ENCODE measurements around the gene SLC25A31. TPM values are rescaled to one million over a fixed set of nuclear protein-coding genes. Genes with fewer than 3 reads are reported as not detected.

Gene SLC25A31
- total RNA-seq, 4 donors from 2014 or later = not detected

DNA sequence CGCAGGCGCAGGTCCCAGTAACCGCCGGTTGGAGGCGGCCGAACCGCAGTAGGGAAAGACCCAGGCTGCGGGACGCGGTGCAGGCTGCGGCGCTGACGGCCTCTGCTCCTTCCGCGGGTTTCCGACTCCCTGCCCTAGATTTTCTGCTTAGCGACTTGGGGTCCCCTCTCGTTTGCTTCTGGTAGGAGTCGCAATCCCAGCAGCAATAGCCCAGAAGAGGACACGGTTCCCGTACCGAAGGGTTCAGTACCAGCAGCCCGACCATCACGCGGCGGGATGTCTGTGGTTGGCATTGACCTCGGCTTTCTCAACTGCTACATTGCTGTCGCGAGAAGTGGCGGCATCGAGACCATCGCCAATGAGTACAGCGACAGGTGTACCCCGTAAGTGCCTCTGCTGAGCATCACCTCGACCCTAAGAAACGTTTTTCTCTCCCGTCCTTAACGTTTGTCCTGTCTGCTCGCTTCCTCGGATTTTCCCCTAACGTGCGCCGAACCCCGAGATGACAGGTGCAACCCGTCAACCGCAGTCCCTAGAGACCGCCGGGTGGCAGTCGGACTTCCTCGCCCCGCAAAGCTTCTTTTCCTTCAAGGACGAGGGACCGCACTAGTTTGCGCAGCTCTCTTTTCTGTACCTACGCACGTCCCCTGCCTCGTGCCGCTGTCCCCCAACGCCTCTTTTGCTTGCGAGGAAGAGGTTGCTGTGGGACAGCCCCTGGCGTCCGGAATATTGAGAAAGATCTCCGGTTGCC lies 52.2 kb downstream of the SLC25A31 start, which contains the start of gene HSPA4L:
Gene HSPA4L, plus strand, starts transcription at position 48 of the 751 bp plus-strand sequence. Its CDS starts 229 bp downstream, at position 277.
- peaks cover 0 to 10% of the 10 kb centered on the region in 2 donors for H3K4me1 ChIP-seq
- in situ Hi-C loops (cut with MboI; ENCODE audit: low sequenced_read_pairs in 4 of 4) = loop anchor here in 2 of 4 donors (10.0 to 25.0 kb wide), 2 partner anchors 102 to 180 kb away; partner anchors contain the start of genes ABHD18 (in 1 of the 2), MFSD8 (in 1 of the 2) and PLK4 (in 1 of the 2)
- H3K27me3 ChIP-seq = no peaks in the 10 kb centered on the region
- peak; percentile 85 to 91 for ATAC-seq
- no peaks in the 10 kb centered on the region for H3K9me3 ChIP-seq
- peak within 1 kb of the TSS; percentile 68 to 96 (median 80) for H3K4me3 ChIP-seq
- peak within 1 kb of the TSS; percentile 67 to 80 (median 78) for H3K27ac ChIP-seq
- TF ChIP-seq, protein P1, sequence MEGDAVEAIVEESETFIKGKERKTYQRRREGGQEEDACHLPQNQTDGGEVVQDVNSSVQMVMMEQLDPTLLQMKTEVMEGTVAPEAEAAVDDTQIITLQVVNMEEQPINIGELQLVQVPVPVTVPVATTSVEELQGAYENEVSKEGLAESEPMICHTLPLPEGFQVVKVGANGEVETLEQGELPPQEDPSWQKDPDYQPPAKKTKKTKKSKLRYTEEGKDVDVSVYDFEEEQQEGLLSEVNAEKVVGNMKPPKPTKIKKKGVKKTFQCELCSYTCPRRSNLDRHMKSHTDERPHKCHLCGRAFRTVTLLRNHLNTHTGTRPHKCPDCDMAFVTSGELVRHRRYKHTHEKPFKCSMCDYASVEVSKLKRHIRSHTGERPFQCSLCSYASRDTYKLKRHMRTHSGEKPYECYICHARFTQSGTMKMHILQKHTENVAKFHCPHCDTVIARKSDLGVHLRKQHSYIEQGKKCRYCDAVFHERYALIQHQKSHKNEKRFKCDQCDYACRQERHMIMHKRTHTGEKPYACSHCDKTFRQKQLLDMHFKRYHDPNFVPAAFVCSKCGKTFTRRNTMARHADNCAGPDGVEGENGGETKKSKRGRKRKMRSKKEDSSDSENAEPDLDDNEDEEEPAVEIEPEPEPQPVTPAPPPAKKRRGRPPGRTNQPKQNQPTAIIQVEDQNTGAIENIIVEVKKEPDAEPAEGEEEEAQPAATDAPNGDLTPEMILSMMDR (IDR thresholded peaks at IDR 0.05 in 4 of 5, conservative IDR thresholded peaks at IDR 0.05 in 1 of 5) = peak; percentile 22 to 34 (median 31)
- TF ChIP-seq POLR2A (IDR thresholded peaks at IDR 0.05) = peak; percentile 36 to 73
- no peaks in the 10 kb centered on the region for H3K36me3 ChIP-seq
- DNase-seq = peak; percentile 46 to 74
- intact Hi-C loops (cut with DNase I; ENCODE audit: low total_unique reads) = loop anchor here (1.0 to 5.0 kb wide), 4 partner anchors 98 to 280 kb away; partner anchors contain the start of genes ABHD18, INTU, LARP1B and MFSD8

DNA sequence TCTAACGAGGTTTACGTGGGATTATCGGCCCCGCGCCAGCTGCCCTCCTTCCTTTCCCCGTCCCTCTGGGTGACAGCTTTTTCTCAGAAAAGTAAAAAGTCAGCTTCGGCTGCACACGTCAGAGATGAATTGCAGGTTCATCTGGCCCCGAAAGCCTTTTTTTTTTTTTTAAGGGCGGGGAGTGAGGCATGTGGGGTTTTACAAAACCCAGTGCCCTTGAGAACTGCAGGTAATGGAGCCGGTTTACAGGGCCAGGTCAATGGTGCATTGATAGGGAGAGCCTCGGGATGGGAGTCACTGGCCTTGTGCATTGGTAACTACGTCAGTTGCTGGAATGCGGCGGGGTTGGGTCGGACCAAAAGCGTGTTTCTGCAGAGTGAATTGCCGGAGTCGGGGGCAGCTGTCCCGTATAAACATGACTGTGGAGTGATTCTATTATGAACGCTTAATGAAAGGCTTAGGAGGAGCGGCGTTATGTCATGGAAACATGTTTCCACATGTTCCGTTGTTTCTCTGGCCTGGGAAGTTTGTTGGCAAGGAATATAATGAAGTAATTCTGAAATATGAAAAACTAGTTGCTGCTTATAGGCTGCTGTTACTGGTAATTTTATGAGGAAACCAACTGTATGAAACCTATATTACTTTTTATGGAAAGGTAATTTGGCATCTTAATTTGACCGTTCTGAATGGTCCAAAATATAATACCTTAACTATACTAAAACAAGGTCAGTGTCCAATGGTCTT lies 53.0 kb downstream of the SLC25A31 start:
- Histone ChIP-seq H3K4me1 (peaks cover 0 to 10% of the 10 kb centered on the region in 2 donors), H3K9me3 (no peaks in the 10 kb centered on the region), H3K4me3 (peak overlapping the region; percentile 68 to 96 (median 80)), H3K27ac (peak overlapping the region; percentile 67 to 80 (median 78)), H3K36me3 (no peaks in the 10 kb centered on the region), H3K27me3 (no peaks in the 10 kb centered on the region)
- in situ Hi-C loops (cut with MboI; ENCODE audit: low sequenced_read_pairs in 4 of 4) (loop anchor here in 2 of 4 donors (10.0 to 25.0 kb wide), 2 partner anchors 102 to 179 kb away; partner anchors contain the start of genes ABHD18 (in 1 of the 2), MFSD8 (in 1 of the 2) and PLK4 (in 1 of the 2)), intact Hi-C loops (cut with DNase I; ENCODE audit: low total_unique reads) (loop anchor here (2.0 to 5.0 kb wide), 3 partner anchors 98 to 279 kb away; partner anchors contain the start of genes INTU, LARP1B and PLK4)
- peak; percentile 29 to 31 for DNase-seq
- TF ChIP-seq, protein P1 (IDR thresholded peaks at IDR 0.05 in 4 of 5, conservative IDR thresholded peaks at IDR 0.05 in 1 of 5) = no peak
- TF ChIP-seq POLR2A (IDR thresholded peaks at IDR 0.05) = no peak
- ATAC-seq = peak; percentile 22 to 43

DNA sequence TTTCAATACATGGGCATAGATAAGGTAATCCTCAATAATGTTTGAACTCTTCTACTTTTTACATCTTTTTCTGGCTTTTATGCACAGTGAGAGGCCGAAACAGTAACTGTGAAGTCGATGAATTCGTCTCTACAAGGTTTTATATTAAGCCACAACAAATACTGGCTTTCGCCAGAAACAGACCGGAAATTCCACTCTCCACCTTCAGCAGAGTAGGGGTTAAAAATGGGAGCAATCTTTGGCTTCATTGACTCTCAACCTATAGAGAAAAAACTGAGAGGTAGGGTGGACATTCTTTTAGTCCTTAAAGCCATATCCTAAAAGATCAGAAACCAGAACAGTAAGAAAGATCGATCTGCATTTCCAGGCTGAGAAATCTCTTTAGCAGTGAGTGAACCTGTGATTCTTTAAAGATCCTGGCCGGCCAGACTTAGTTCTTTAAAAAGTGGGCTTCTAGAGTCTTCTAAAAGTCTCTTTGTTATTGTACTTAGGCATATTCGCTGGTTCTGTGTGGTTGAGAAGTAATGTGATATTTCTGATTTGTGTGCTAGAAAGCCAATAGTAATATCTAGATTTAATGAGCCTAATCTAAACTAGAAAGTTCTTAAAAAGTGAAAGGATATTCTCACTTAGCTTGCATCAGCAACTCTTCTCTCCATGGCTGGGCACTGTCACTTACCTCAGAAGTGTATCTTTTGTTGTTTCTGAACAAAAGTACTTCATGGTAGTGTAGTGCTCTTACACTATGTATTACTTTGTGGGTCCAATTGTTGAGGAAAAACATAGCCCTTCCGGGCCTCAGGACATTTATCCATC lies 54.0 kb downstream of the SLC25A31 start:
- TF ChIP-seq, protein P1 (IDR thresholded peaks at IDR 0.05 in 4 of 5, conservative IDR thresholded peaks at IDR 0.05 in 1 of 5) = no peak
- no peak for TF ChIP-seq POLR2A (IDR thresholded peaks at IDR 0.05)
- in situ Hi-C loops (cut with MboI; ENCODE audit: low sequenced_read_pairs in 4 of 4) = loop anchor here in 2 of 4 donors (10.0 to 25.0 kb wide), 2 partner anchors 101 to 178 kb away; partner anchors contain the start of genes ABHD18 (in 1 of the 2), MFSD8 (in 1 of the 2) and PLK4 (in 1 of the 2)
- peak overlapping the region; percentile 67 to 80 (median 78) for H3K27ac ChIP-seq

More for the DNA sequence above, 54.0 kb downstream of the SLC25A31 start:
- no peak for ATAC-seq
- Histone ChIP-seq H3K27me3 (no peaks in the 10 kb centered on the region), H3K36me3 (no peaks in the 10 kb centered on the region), H3K9me3 (no peaks in the 10 kb centered on the region), H3K4me3 (peak overlapping the region in 2 of 4 donors; percentile 68 to 96), H3K4me1 (peaks cover 0 to 10% of the 10 kb centered on the region in 2 donors)
- no peak for DNase-seq
- intact Hi-C loops (cut with DNase I; ENCODE audit: low total_unique reads) = loop anchor here (2.0 to 5.0 kb wide), 3 partner anchors 97 to 278 kb away; partner anchors contain the start of genes INTU, LARP1B and PLK4
